HG03558 (cell line): ENCODE results near the gene TMEM233.

Experiments
- ATAC-seq: cut with Tn5 transposase; IDR thresholded peaks from one replicate; pipeline ENCODE4 v1.9.1; 2021; ENCODE audit warnings: moderate number of reproducible peaks; ENCODE audit not compliant: unreplicated experiment; ENCODE audit errors: extremely low read depth

Gene TMEM233

GRCh38 chr12:119678459-119678858, 84.9 kb downstream of the TMEM233 start:
- no peak for ATAC-seq

GRCh38 chr12:119679081-119679480, 85.5 kb downstream of the TMEM233 start:
- no peak for ATAC-seq

DNA sequence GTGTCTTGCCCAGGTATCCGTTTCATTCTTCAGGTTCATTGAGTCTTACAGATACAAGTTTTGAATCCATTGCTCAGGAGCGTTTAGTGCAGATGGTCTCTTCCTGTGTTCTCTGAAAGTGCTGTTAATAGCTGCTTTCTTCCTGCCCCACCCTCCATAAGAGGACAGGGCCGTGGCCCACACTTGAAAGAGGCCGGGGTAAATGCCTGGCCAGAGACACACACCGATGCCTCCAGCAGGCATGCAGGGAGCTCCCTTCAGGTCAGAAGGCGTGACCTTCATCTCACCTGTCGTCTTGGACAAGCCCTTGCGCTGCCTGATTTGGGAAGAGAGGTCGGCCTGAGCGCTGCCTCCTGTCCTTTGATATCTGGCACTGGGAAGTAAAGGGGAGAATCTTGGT, 85.9 kb downstream of the TMEM233 start:
- no peak for ATAC-seq

- ATAC-seq: no peak
Measured at GRCh38 chr12:119681111-119681510, 87.5 kb downstream of the TMEM233 start.

DNA sequence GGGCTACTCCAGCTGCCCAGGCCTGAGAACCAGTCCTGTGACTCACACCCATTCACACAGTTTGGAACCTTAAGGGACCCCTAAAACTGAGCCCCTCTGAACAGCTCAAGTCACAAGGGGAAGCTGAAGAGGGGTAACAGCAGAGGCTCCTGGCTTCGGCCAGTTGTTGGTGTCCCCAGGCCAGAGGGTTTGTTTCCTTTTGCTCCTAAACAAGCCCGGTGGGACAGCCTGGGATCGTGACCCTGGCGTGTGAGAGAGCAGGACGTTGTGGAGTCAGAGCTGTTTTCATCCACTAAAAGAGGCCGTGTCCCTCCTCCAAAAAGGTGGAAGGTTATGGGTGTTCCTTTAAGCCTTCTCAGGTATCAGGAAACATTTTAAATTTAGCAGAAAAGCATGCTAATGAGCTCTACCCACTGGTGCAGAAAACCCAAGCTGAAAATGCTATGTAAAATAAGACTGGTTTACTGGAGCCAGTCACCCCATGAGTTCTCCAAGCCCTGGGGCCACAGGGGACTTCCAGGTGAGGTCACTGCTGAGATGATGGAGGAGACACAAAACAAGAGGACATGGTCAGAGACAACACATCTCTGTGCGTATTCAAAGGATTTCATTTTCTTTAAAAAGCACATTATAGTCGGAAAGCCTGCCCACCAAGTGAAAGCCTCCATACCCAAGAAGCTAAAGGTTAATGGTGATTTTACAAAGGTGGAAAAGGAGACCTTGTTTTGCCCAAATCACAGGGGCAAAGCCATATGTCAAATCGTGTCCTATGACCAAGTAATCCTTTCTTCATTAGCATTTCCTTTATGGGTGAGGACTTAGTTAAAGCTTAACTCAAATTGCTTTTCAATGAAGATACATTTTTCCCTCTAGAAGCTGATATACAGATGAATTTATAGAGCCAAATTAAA, 88.4 kb downstream of the TMEM233 start:
- peak; percentile 44 for ATAC-seq

GRCh38 chr12:119682639-119683252, 89.2 kb downstream of the TMEM233 start:
- ATAC-seq: no peak

GRCh38 chr12:119683413-119683812, 89.8 kb downstream of the TMEM233 start:
- ATAC-seq: no peak

DNA sequence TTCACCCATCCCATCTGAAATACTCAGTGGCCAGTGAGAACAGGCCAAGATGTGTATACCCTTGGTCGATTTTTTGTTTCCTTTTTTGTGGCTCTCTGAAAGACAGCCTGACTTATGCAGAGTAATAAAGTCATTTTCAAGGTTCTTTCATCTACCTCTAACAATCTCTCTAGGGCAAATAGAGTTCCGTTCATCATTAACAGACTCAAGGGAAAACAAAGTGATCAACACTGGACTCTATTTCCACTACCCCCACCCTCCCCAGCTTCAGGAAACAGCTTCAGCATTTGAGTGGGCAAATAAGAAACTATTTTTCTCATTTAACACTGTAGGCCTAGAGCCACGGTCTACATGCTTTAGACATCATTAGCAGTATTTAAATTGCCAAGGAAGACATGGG, 90.2 kb downstream of the TMEM233 start:
- no peak for ATAC-seq

- no peak for ATAC-seq
Measured at GRCh38 chr12:119684711-119685369, 91.3 kb downstream of the TMEM233 start.

- no peak for ATAC-seq
Measured at GRCh38 chr12:119685375-119685774, 91.8 kb downstream of the TMEM233 start.

- ATAC-seq: no peak
Measured at GRCh38 chr12:119686355-119686754, 92.8 kb downstream of the TMEM233 start.

DNA sequence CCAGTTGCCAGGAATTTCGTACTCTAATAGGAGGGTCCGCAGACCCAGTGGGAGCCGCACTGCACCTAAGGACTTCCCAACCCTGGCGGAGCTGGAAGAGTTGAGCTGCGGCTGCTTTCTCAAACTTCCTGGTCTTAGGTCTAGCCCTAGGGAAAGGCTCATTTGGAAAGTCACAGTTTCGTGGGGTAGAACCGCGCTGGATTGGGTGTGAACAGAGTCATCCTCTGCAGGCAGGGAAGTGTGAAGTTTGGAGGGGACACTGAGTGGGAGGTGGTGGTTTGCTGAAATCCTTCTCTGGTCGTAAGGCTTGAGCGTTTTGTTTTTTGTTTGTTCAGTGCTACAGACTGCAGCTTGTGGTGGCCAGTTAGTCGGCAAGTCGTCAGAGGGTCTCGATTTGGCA, 93.2 kb downstream of the TMEM233 start:
- ATAC-seq: no peak

GRCh38 chr12:119687406-119687805, 93.8 kb downstream of the TMEM233 start:
- no peak for ATAC-seq

- ATAC-seq: no peak
Measured at GRCh38 chr12:119687879-119688278, 94.3 kb downstream of the TMEM233 start.

- no peak for ATAC-seq
Measured at GRCh38 chr12:119689935-119690500, 96.4 kb downstream of the TMEM233 start.

- ATAC-seq: no peak
Measured at GRCh38 chr12:119691202-119691810, 97.7 kb downstream of the TMEM233 start.

DNA sequence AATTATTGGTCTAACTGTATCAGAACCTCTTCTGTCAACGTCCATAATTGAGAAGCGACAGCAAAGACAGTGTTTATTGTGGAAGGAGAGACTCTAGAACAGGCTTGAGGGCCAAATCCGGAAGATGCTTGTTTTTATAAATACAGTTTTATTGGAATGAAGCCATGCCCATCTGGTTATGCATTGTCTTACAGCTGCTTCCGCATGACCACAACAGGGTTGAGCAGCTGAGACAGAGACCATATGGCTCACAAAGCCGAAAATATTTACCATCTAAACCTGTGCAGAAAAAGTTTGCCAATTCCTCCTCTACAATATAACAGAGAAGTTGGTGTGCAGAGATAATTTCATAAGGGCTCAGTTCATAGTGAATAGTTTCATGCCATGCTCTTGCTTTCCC, 98.8 kb downstream of the TMEM233 start:
- ATAC-seq: no peak
